ENCODE measurements around the gene SFXN3. TPM values are rescaled to one million over a fixed set of nuclear protein-coding genes. Genes with fewer than 3 reads are reported as not detected.

SFXN3 gene
- total and polyA plus RNA-seq, 3 donors from 2014 or later: 38.5 to 125 (median 70.7) TPM

GRCh38 chr10:101046332-101047238 lies 15.6 kb downstream of the SFXN3 start:
- intact Hi-C loops (cut with DNase I; ENCODE audit: low total_unique reads): no loop called here
- no peak overlapping the region for H3K4me3 ChIP-seq
- 40 to 43% methylated on average over 24 to 25 of the region's 25 CpGs for WGBS, 2 donors
- no peaks in the 10 kb centered on the region for H3K36me3 ChIP-seq (ENCODE audit: low read depth, missing control alignments)
- TF ChIP-seq POLR2A (IDR thresholded peaks at IDR 0.05): no peak
- TF ChIP-seq, protein P1, sequence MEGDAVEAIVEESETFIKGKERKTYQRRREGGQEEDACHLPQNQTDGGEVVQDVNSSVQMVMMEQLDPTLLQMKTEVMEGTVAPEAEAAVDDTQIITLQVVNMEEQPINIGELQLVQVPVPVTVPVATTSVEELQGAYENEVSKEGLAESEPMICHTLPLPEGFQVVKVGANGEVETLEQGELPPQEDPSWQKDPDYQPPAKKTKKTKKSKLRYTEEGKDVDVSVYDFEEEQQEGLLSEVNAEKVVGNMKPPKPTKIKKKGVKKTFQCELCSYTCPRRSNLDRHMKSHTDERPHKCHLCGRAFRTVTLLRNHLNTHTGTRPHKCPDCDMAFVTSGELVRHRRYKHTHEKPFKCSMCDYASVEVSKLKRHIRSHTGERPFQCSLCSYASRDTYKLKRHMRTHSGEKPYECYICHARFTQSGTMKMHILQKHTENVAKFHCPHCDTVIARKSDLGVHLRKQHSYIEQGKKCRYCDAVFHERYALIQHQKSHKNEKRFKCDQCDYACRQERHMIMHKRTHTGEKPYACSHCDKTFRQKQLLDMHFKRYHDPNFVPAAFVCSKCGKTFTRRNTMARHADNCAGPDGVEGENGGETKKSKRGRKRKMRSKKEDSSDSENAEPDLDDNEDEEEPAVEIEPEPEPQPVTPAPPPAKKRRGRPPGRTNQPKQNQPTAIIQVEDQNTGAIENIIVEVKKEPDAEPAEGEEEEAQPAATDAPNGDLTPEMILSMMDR (IDR thresholded peaks at IDR 0.05): no peak
- H3K4me1 ChIP-seq: peaks cover 23% of the 10 kb centered on the region
- no peak for DNase-seq
- H3K27ac ChIP-seq: no peak overlapping the region
- H3K9me3 ChIP-seq: no peaks in the 10 kb centered on the region
- no peaks in the 10 kb centered on the region for H3K27me3 ChIP-seq

- 20 to 27% methylated on average over 16 of the region's 16 CpGs for WGBS, 2 donors
- Histone ChIP-seq H3K36me3 (ENCODE audit: low read depth, missing control alignments) (no peaks in the 10 kb centered on the region), H3K9me3 (no peaks in the 10 kb centered on the region), H3K4me3 (no peak overlapping the region), H3K27ac (no peak overlapping the region), H3K4me1 (peaks cover 17% of the 10 kb centered on the region), H3K27me3 (no peaks in the 10 kb centered on the region)
- TF ChIP-seq POLR2A (IDR thresholded peaks at IDR 0.05): no peak
- TF ChIP-seq, protein P1 (IDR thresholded peaks at IDR 0.05): no peak
- no peak for DNase-seq
- intact Hi-C loops (cut with DNase I; ENCODE audit: low total_unique reads): no loop called here
Observed at GRCh38 chr10:101047268-101047667, 16.2 kb downstream of the SFXN3 start.

DNA sequence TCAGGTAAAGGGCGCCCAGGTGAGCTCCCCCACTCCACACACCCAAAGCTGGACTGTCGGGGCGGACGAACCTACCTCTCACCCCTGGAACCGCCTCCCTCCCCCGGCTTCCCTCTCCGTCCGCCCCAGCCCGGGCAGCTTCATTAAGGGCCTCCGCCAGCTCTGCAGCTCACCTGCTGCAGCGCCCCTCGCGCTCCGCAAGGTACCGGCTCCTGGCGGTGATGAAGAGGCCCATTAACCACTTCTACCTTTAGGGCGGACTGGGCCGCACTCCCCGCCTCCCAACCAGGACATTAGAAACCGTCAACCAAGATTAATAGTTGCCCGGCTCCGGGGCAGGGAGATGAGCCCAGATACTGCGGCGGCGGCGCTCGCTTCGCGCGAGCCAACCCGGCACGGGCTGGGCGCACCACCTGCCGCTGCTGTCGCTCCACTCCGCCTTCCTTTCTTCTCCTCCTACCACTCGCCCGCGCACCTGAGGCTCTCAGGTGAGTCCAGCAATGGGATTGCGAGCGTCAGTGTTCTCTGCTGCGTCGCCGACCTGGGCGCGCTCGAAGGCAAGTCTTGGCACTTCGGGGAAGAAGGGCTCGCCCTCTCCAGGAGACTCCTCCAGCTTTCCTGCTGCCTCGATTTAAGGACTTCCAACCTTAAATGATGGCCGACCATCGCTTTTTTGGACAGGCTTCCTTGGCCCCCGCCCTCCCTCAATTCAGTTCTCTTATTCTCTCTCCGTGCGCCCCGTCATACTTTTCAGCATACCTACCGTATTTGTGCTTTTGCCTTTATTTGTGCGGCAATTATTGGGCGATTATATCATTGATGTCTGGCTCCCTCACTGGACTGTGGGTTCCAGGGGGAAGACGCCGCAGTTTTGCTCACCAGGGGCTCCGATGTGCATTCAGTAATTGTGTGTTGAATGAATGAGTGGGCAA lies 17.2 kb downstream of the SFXN3 start:
- Histone ChIP-seq H3K27me3 (no peaks in the 10 kb centered on the region), H3K36me3 (ENCODE audit: low read depth, missing control alignments) (no peaks in the 10 kb centered on the region), H3K27ac (no peak overlapping the region), H3K9me3 (no peaks in the 10 kb centered on the region), H3K4me3 (no peak overlapping the region), H3K4me1 (peaks cover 14% of the 10 kb centered on the region)
- TF ChIP-seq, protein P1 (IDR thresholded peaks at IDR 0.05): no peak
- no peak for TF ChIP-seq POLR2A (IDR thresholded peaks at IDR 0.05)
- no peak for DNase-seq
- intact Hi-C loops (cut with DNase I; ENCODE audit: low total_unique reads): no loop called here
- whole genome bisulfite sequencing, 2 donors: 17 to 19% methylated on average over 49 to 62 of the region's 62 CpGs

GRCh38 chr10:101050208-101051069 lies 19.4 kb downstream of the SFXN3 start:
- Histone ChIP-seq H3K4me1 (peaks cover 9% of the 10 kb centered on the region), H3K27me3 (no peaks in the 10 kb centered on the region), H3K36me3 (ENCODE audit: low read depth, missing control alignments) (no peaks in the 10 kb centered on the region), H3K9me3 (no peaks in the 10 kb centered on the region), H3K4me3 (no peak overlapping the region), H3K27ac (no peak overlapping the region)
- DNase-seq: peak; percentile 80
- WGBS, 2 donors: 12% methylated on average over 27 to 40 of the region's 42 CpGs
- intact Hi-C loops (cut with DNase I; ENCODE audit: low total_unique reads): no loop called here
- no peak for TF ChIP-seq POLR2A (IDR thresholded peaks at IDR 0.05)
- TF ChIP-seq, protein P1 (IDR thresholded peaks at IDR 0.05): peak; percentile 49 to 89 (median 70)

Measured in testis (tissue), 3 donors.